Endothelial cell (in vitro differentiated cells): ENCODE measurements around the gene RAPGEF2. TPM values are rescaled to one million over a fixed set of nuclear protein-coding genes. Genes with fewer than 3 reads are reported as not detected.
A peak's percentile ranks its signal among the peaks of the same experiment; 100 is the strongest.

ENCODE experiments used
- DNase-seq: peaks from one replicate; pipeline ENCODE4 v3.0.0; 2021; ENCODE audit warnings: low spot score
- H3K27ac Mint-ChIP-seq: one replicate; pipeline ENCODE4 v1.8.0; 2021; ENCODE audit warnings: mixed read lengths, inconsistent platforms; ENCODE audit not compliant: unreplicated experiment
- H3K27me3 Mint-ChIP-seq: one replicate; pipeline ENCODE4 v1.8.0; 2021; ENCODE audit warnings: mild to moderate bottlenecking, moderate library complexity, mixed read lengths, inconsistent platforms; ENCODE audit not compliant: unreplicated experiment
- H3K36me3 Mint-ChIP-seq: one replicate; pipeline ENCODE4 v1.8.0; 2021; ENCODE audit warnings: mild to moderate bottlenecking, low read depth, mixed read lengths, inconsistent platforms; ENCODE audit not compliant: unreplicated experiment
- H3K4me1 Mint-ChIP-seq: one replicate; pipeline ENCODE4 v1.8.0; 2021; ENCODE audit warnings: mild to moderate bottlenecking, mixed read lengths, inconsistent platforms; ENCODE audit not compliant: unreplicated experiment
- H3K4me3 Mint-ChIP-seq: one replicate; pipeline ENCODE4 v1.8.0; 2021; ENCODE audit warnings: mild to moderate bottlenecking, mixed read lengths, inconsistent platforms; ENCODE audit not compliant: unreplicated experiment
- H3K9me3 Mint-ChIP-seq: one replicate; pipeline ENCODE4 v1.8.0; 2021; ENCODE audit warnings: mixed read lengths, inconsistent platforms; ENCODE audit not compliant: unreplicated experiment
- CTCF ChIP-seq: fragments of 200-600 bp; sonication (generic); IDR thresholded peaks from one replicate; pipeline ENCODE4 v1.5.0; 2021; ENCODE audit warnings: antibody characterized with exemption; ENCODE audit not compliant: unreplicated experiment
- total RNA-seq: library from RNA; stranded (reverse); fragmentation: NEBNext Ultra II Directional; extraction: Animal tissue kit (Norgen Biotek cat#: 25700); gene quantifications from one replicate; pipeline ENCODE4 v1.2.1, GENCODE V29; 2021; ENCODE audit not compliant: unreplicated experiment

RAPGEF2 gene
- total RNA-seq, 1 donor from 2014 or later, result 108 TPM

DNA sequence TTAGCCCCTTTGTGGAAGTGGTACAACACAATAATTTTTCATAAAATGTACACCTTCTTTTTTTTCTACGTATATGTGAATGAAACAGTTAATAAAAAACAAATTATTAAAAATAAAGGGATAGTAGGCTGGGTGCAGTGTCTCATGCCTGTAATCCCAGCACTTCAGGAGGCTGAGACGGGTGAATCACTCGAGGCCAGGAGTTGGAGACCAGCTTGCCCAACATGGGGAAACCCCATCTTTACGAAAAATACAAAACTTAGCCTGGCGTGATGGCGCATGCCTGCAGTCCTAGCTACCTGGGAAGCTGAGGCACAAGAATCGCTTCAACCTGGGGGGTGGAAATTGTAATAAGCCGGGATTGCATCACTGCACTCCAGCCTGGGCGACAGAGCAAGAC is 244.9 kb downstream of the RAPGEF2 start:
- peaks cover 57% of the 10 kb centered on the region for H3K36me3 Mint-ChIP-seq
- H3K4me3 Mint-ChIP-seq, result no peak overlapping the region
- H3K4me1 Mint-ChIP-seq, result peaks cover 6% of the 10 kb centered on the region
- no peak for DNase-seq
- H3K27me3 Mint-ChIP-seq, result peaks cover 3% of the 10 kb centered on the region
- H3K27ac Mint-ChIP-seq, result no peak overlapping the region
- no peak for TF ChIP-seq CTCF
- H3K9me3 Mint-ChIP-seq, result no peaks in the 10 kb centered on the region

GRCh38 chr4:159349332-159349731 is 246.5 kb downstream of the RAPGEF2 start:
- Mint-ChIP-seq H3K9me3 (no peaks in the 10 kb centered on the region), H3K4me1 (no peaks in the 10 kb centered on the region), H3K36me3 (peaks cover 51% of the 10 kb centered on the region), H3K27me3 (peaks cover 3% of the 10 kb centered on the region), H3K27ac (peak overlapping the region; percentile 37), H3K4me3 (no peak overlapping the region)
- no peak for DNase-seq
- TF ChIP-seq CTCF, result no peak

GRCh38 chr4:159352609-159353008 is 249.7 kb downstream of the RAPGEF2 start:
- Mint-ChIP-seq H3K36me3 (peaks cover 52% of the 10 kb centered on the region), H3K27me3 (peaks cover 8% of the 10 kb centered on the region), H3K27ac (no peak overlapping the region), H3K4me3 (peak overlapping the region; percentile 52), H3K9me3 (no peaks in the 10 kb centered on the region), H3K4me1 (no peaks in the 10 kb centered on the region)
- DNase-seq, result no peak
- TF ChIP-seq CTCF, result no peak

DNA sequence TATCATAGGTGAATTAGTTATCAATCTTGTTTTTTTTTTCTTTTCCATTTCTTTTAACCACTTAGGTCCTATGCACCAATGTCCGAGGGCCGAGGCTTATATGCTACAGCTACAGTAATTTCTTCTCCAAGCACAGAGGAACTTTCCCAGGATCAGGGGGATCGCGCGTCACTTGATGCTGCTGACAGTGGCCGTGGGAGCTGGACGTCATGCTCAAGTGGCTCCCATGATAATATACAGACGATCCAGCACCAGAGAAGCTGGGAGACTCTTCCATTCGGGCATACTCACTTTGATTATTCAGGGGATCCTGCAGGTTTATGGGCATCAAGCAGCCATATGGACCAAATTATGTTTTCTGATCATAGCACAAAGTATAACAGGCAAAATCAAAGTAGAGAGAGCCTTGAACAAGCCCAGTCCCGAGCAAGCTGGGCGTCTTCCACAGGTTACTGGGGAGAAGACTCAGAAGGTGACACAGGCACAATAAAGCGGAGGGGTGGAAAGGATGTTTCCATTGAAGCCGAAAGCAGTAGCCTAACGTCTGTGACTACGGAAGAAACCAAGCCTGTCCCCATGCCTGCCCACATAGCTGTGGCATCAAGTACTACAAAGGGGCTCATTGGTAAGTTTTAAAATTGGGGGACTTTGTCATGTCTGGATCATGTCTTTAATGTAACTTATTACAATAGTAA is 250.7 kb downstream of the RAPGEF2 start:
- no peaks in the 10 kb centered on the region for H3K4me1 Mint-ChIP-seq
- H3K36me3 Mint-ChIP-seq, result peaks cover 50% of the 10 kb centered on the region
- TF ChIP-seq CTCF, result no peak
- no peak overlapping the region for H3K27ac Mint-ChIP-seq
- no peak overlapping the region for H3K4me3 Mint-ChIP-seq
- DNase-seq, result no peak
- no peaks in the 10 kb centered on the region for H3K9me3 Mint-ChIP-seq
- peaks cover 8% of the 10 kb centered on the region for H3K27me3 Mint-ChIP-seq

DNA sequence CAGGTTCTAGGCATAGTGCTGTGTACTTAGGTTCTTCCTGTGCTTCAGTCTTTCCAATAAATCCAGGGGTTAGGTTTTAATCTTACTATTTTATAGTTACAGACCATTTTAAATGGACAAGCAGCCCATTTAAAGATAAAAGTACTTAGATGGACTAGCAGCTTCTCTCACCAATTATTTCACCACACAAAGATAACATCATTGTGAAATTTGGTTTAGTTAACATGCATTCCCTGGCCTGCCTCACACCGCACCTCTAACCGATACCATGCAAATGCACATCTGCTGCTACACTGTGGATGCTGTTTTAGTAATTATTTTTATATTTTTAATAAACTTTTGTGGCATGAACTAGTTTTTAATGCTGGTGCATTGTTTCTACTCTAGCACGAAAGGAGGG is 252.6 kb downstream of the RAPGEF2 start:
- Mint-ChIP-seq H3K4me3 (peak overlapping the region; percentile 65), H3K9me3 (no peaks in the 10 kb centered on the region), H3K36me3 (peaks cover 54% of the 10 kb centered on the region), H3K27ac (no peak overlapping the region), H3K4me1 (no peaks in the 10 kb centered on the region), H3K27me3 (peaks cover 8% of the 10 kb centered on the region)
- TF ChIP-seq CTCF, result no peak
- DNase-seq, result no peak
